ENCODE data around the gene SEL1L. TPM values are rescaled to one million over a fixed set of nuclear protein-coding genes. Genes with fewer than 3 reads are reported as not detected.

The SEL1L gene
- polyA plus RNA-seq, 3 donors, result 14.4 to 48.4 (median 42.5) TPM

- Histone ChIP-seq H3K36me3 (replicated peaks in 1 of 2; ENCODE audit: control insufficient read depth in 1 of 2, insufficient read depth in 2 of 2, low read length in 2 of 2) (peaks cover 62 to 74% of the 10 kb centered on the region in 2 donors), H3K4me2 (replicated peaks; ENCODE audit: extremely low read depth, low read length, poor library complexity, severe bottlenecking) (no peak overlapping the region), H3K9me3 (replicated peaks in 1 of 2; ENCODE audit: control insufficient read depth in 1 of 2, insufficient read depth in 1 of 2, low read length in 2 of 2) (no peaks in the 10 kb centered on the region), H2AFZ (ENCODE audit: insufficient read depth, low read depth, low read length, poor library complexity, severe bottlenecking) (no peak overlapping the region), H3K4me1 (ENCODE audit: control insufficient read depth in 1 of 2, insufficient read depth in 2 of 2, low read length in 2 of 2) (peaks cover 27 to 33% of the 10 kb centered on the region in 2 donors), H3K4me3 (replicated peaks in 1 of 3; ENCODE audit: low read depth in 2 of 3, low read length in 3 of 3) (no peak overlapping the region), H4K20me1 (ENCODE audit: insufficient read depth, low read length) (peaks cover 42% of the 10 kb centered on the region), H3K9ac (ENCODE audit: insufficient read depth, low read length, poor library complexity, severe bottlenecking) (no peak overlapping the region), H3K27me3 (ENCODE audit: control insufficient read depth in 2 of 2, insufficient read depth in 2 of 2, low read length in 2 of 2) (no peaks in the 10 kb centered on the region), H3K27ac (ENCODE audit: low read depth in 1 of 2, low read length in 2 of 2) (no peak overlapping the region), H3K79me2 (ENCODE audit: insufficient read depth, low read length) (peaks cover 65% of the 10 kb centered on the region)
- no peak overlapping the region for H3K27ac Mint-ChIP-seq
- H3K4me3 Mint-ChIP-seq, result no peak overlapping the region
- 100% methylated on average over 1 of the region's 4 CpGs for WGBS (ENCODE audit: insufficient coverage)
- intact Hi-C loops (cut with micrococcal nuclease), result no loop called here
- no peak for TF ChIP-seq CTCF (IDR thresholded peaks at IDR 0.05)
- H3K36me3 Mint-ChIP-seq, result peaks cover 55 to 64% of the 10 kb centered on the region in 2 donors
- peaks cover 30% of the 10 kb centered on the region for H3K4me1 Mint-ChIP-seq
- no peaks in the 10 kb centered on the region for H3K9me3 Mint-ChIP-seq
- H3K27me3 Mint-ChIP-seq (ENCODE audit: low read depth in 3 of 3), result peaks cover 0 to 2% (median 0%) of the 10 kb centered on the region in 3 donors
- no peak for DNase-seq
These were observed 10.6 kb downstream of the SEL1L start for GRCh38 chr14:81523016-81523415.

GRCh38 chr14:81521356-81521755 is 12.3 kb downstream of the SEL1L start:
- Histone ChIP-seq H3K4me3 (replicated peaks in 1 of 3; ENCODE audit: low read depth in 2 of 3, low read length in 3 of 3) (no peak overlapping the region), H3K27ac (ENCODE audit: low read depth in 1 of 2, low read length in 2 of 2) (peak overlapping the region in 1 of 2 donors; percentile 88), H3K4me2 (replicated peaks; ENCODE audit: extremely low read depth, low read length, poor library complexity, severe bottlenecking) (no peak overlapping the region), H3K27me3 (ENCODE audit: control insufficient read depth in 2 of 2, insufficient read depth in 2 of 2, low read length in 2 of 2) (no peaks in the 10 kb centered on the region), H3K79me2 (ENCODE audit: insufficient read depth, low read length) (peaks cover 61% of the 10 kb centered on the region), H3K4me1 (ENCODE audit: control insufficient read depth in 1 of 2, insufficient read depth in 2 of 2, low read length in 2 of 2) (peaks cover 27 to 33% of the 10 kb centered on the region in 2 donors), H3K36me3 (replicated peaks in 1 of 2; ENCODE audit: control insufficient read depth in 1 of 2, insufficient read depth in 2 of 2, low read length in 2 of 2) (peaks cover 69 to 74% of the 10 kb centered on the region in 2 donors), H2AFZ (ENCODE audit: insufficient read depth, low read depth, low read length, poor library complexity, severe bottlenecking) (no peak overlapping the region), H3K9me3 (replicated peaks in 1 of 2; ENCODE audit: control insufficient read depth in 1 of 2, insufficient read depth in 1 of 2, low read length in 2 of 2) (no peaks in the 10 kb centered on the region), H4K20me1 (ENCODE audit: insufficient read depth, low read length) (peaks cover 28% of the 10 kb centered on the region), H3K9ac (ENCODE audit: insufficient read depth, low read length, poor library complexity, severe bottlenecking) (no peak overlapping the region)
- no peak for TF ChIP-seq CTCF (IDR thresholded peaks at IDR 0.05)
- H3K9me3 Mint-ChIP-seq, result no peaks in the 10 kb centered on the region
- intact Hi-C loops (cut with micrococcal nuclease), result no loop called here
- no CpG with 5 or more reads among the region's 4 CpGs for WGBS (ENCODE audit: insufficient coverage)
- DNase-seq, result no peak
- no peaks in the 10 kb centered on the region for H3K27me3 Mint-ChIP-seq (ENCODE audit: low read depth in 3 of 3)
- H3K4me3 Mint-ChIP-seq, result no peak overlapping the region
- peaks cover 27% of the 10 kb centered on the region for H3K4me1 Mint-ChIP-seq
- H3K36me3 Mint-ChIP-seq, result peaks cover 57 to 69% of the 10 kb centered on the region in 2 donors
- peak overlapping the region in 4 of 7 donors; percentile 5 to 55 (median 27) for H3K27ac Mint-ChIP-seq

Data from CD14-positive monocyte (primary cell).